ENCODE data around the gene CIDEA. TPM values are rescaled to one million over a fixed set of nuclear protein-coding genes. Genes with fewer than 3 reads are reported as not detected.

The CIDEA gene
- total RNA-seq, 1 experiment from 2014 or later = not detected

- H3K4me1 ChIP-seq (ENCODE audit: insufficient read depth, low read length) = peaks cover 43% of the 10 kb centered on the region
- H3F3A ChIP-seq (ENCODE audit: low read length, unreplicated experiment) = no peaks in the 10 kb centered on the region
- POLR2A ChIA-PET (ENCODE audit: unreplicated experiment) = no interaction called here
- no peak overlapping the region; the same call in 1 of the 2 replicates for H3K27ac ChIP-seq (ENCODE audit: low read length)
- H3K4me2 ChIP-seq (ENCODE audit: low read length) = 0 out of 2 replicates have a peak overlapping the region, but pooled peaks have one; percentile 25
- no peaks in the 10 kb centered on the region for H4K20me1 ChIP-seq (ENCODE audit: low read length)
- no peak overlapping the region for H3K4me3 ChIP-seq (ENCODE audit: low read length)
- no peaks in the 10 kb centered on the region for H3K9me3 ChIP-seq (ENCODE audit: low read length)
- no peaks in the 10 kb centered on the region for H3K79me2 ChIP-seq (ENCODE audit: low read length)
- intact Hi-C loops (cut with micrococcal nuclease) = loop anchor here (2.0 to 5.0 kb wide), 2 partner anchors 54 to 93 kb away; partner anchors contain the start of gene AFG3L2
- no peak overlapping the region for H2AFZ ChIP-seq (ENCODE audit: low read length)
- no peaks in the 10 kb centered on the region for H3K27me3 ChIP-seq (ENCODE audit: low read length)
- no peak for TF ChIP-seq CTCF (conservative IDR thresholded peaks at IDR 0.05; ENCODE audit: low read depth, low read length)
- H3K9me2 ChIP-seq (replicated peaks; ENCODE audit: low read length) = no peaks in the 10 kb centered on the region
- CTCF ChIA-PET = interaction anchor here (1.6 kb wide), 1 partner anchor 12 kb away, joined by 6 read pairs; no protein-coding TSS in a partner anchor
- no peaks in the 10 kb centered on the region for H3K36me3 ChIP-seq (ENCODE audit: low read depth, low read length)
- H3K9ac ChIP-seq (ENCODE audit: low read length) = no peak overlapping the region
- no TSS peak for BruUV-seq (replicated peaks)
- no peak for ATAC-seq
- DNase-seq = no peak
Observed at GRCh38 chr18:12283666-12284065, 29.5 kb downstream of the CIDEA start.

GRCh38 chr18:12287131-12287681 lies 33.0 kb downstream of the CIDEA start:
- Histone ChIP-seq H3K27ac (ENCODE audit: low read length) (peak overlapping the region; percentile 20), H3K27me3 (ENCODE audit: low read length) (no peaks in the 10 kb centered on the region), H3K79me2 (ENCODE audit: low read length) (no peaks in the 10 kb centered on the region), H3K36me3 (ENCODE audit: low read depth, low read length) (no peaks in the 10 kb centered on the region), H3K4me3 (ENCODE audit: low read length) (peak overlapping the region; percentile 70), H4K20me1 (ENCODE audit: low read length) (no peaks in the 10 kb centered on the region), H2AFZ (ENCODE audit: low read length) (peak overlapping the region; percentile 98), H3F3A (ENCODE audit: low read length, unreplicated experiment) (no peaks in the 10 kb centered on the region), H3K4me1 (ENCODE audit: insufficient read depth, low read length) (peaks cover 39% of the 10 kb centered on the region), H3K9me3 (ENCODE audit: low read length) (no peaks in the 10 kb centered on the region), H3K4me2 (ENCODE audit: low read length) (peak overlapping the region; percentile 98), H3K9me2 (replicated peaks; ENCODE audit: low read length) (no peaks in the 10 kb centered on the region), H3K9ac (ENCODE audit: low read length) (peak overlapping the region; percentile 47; the same call in 1 of the 2 replicates)
- no peak for TF ChIP-seq CTCF (conservative IDR thresholded peaks at IDR 0.05; ENCODE audit: low read depth, low read length)
- TF ChIP-seq EZH2 (IDR thresholded peaks at IDR 0.05; ENCODE audit: low read length, unreplicated experiment) = no peak
- no peak for TF ChIP-seq EZH2phosphoT487 (IDR thresholded peaks at IDR 0.05; ENCODE audit: borderline replicate concordance, low read length)
- ChIA-PET CTCF (interaction anchor here (1.1 to 1.5 kb wide), 2 partner anchors 9 to 41 kb away, joined by 3 to 7 read pairs; no protein-coding TSS in a partner anchor), POLR2A (ENCODE audit: unreplicated experiment) (interaction anchor here (0.6 to 1.3 kb wide), 2 partner anchors 90 to 1088 kb away, joined by 3 to 7 read pairs; partner anchors contain the start of gene AFG3L2)
- DNase-seq = no peak
- ATAC-seq = peak; percentile 1; the same call in 1 of the 2 replicates
- no TSS peak for BruUV-seq (replicated peaks)
- intact Hi-C loops (cut with micrococcal nuclease) = no loop called here

Data from PC-3 (cell line).